ENCODE results near the gene BACH2. TPM values are rescaled to one million over a fixed set of nuclear protein-coding genes. Genes with fewer than 3 reads are reported as not detected.
A peak's percentile ranks its signal among the peaks of the same experiment; 100 is the strongest.

The BACH2 gene
- total RNA-seq, 4 donors from 2014 or later = 4.2 to 9.8 (median 5.8) TPM

DNA sequence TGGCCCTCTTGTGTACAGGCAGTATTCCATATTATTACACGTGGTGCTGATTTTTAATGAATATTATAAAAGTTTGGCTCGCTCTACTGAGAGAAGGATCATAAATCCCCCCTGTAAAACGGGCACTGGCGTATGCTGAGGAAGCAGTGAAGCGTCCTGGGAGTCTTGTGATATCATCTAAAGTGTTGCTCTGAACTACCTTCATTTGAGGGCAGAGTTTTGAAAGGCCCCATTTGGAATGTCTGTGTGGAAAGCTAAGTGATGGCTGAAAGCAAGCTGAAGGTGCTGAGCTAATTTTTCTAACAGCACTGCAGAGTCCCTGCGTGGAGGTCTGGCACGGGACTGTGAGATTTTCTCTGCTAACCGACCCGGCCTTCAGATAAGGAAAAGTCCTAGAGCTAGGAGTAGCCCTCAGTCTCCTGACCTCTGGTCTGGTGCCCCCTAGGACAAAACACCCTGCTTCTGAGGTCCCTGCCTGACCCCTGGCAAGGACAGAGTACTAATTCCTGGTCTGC is 1.3 kb upstream of the BACH2 start:
- TF ChIP-seq POLR2AphosphoS5 (IDR thresholded peaks at IDR 0.05) (no peak), EP300 (IDR thresholded peaks at IDR 0.05) (no peak), POLR2A (IDR thresholded peaks at IDR 0.05; ENCODE audit: low read depth) (no peak)
- TF ChIP-seq, protein P1, sequence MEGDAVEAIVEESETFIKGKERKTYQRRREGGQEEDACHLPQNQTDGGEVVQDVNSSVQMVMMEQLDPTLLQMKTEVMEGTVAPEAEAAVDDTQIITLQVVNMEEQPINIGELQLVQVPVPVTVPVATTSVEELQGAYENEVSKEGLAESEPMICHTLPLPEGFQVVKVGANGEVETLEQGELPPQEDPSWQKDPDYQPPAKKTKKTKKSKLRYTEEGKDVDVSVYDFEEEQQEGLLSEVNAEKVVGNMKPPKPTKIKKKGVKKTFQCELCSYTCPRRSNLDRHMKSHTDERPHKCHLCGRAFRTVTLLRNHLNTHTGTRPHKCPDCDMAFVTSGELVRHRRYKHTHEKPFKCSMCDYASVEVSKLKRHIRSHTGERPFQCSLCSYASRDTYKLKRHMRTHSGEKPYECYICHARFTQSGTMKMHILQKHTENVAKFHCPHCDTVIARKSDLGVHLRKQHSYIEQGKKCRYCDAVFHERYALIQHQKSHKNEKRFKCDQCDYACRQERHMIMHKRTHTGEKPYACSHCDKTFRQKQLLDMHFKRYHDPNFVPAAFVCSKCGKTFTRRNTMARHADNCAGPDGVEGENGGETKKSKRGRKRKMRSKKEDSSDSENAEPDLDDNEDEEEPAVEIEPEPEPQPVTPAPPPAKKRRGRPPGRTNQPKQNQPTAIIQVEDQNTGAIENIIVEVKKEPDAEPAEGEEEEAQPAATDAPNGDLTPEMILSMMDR (IDR thresholded peaks at IDR 0.05) = no peak
- peak overlapping the region; percentile 96 to 97 (median 96) for H3K27ac ChIP-seq (replicated peaks in 1 of 4)
- intact Hi-C loops (cut with DNase I) = loop anchor here (2.0 to 10.0 kb wide), 6 partner anchors 71 to 473 kb away; partner anchors contain the start of gene CASP8AP2
- H3K27me3 ChIP-seq = no peaks in the 10 kb centered on the region
- no peaks in the 10 kb centered on the region for H3K36me3 ChIP-seq
- WGBS = 75% methylated on average over 9 of the region's 9 CpGs
- DNase-seq (ENCODE audit: extremely low spot score) = no peak
- peaks cover 9 to 35% (median 30%) of the 10 kb centered on the region in 4 donors for H3K4me1 ChIP-seq
- no peaks in the 10 kb centered on the region for H3K9me3 ChIP-seq
- no peak overlapping the region for H3K4me3 ChIP-seq

- no peaks in the 10 kb centered on the region for H3K27me3 ChIP-seq
- TF ChIP-seq POLR2AphosphoS5 (IDR thresholded peaks at IDR 0.05) (peak in 1 of 2 donors; percentile 18), POLR2A (IDR thresholded peaks at IDR 0.05; ENCODE audit: low read depth) (no peak), EP300 (IDR thresholded peaks at IDR 0.05) (no peak)
- TF ChIP-seq, protein P1 (IDR thresholded peaks at IDR 0.05) = peak in 1 of 3 experiments; percentile 3
- DNase-seq (ENCODE audit: extremely low spot score) = no peak
- no peaks in the 10 kb centered on the region for H3K36me3 ChIP-seq
- no peaks in the 10 kb centered on the region for H3K9me3 ChIP-seq
- peak overlapping the region; percentile 96 to 97 (median 96) for H3K27ac ChIP-seq (replicated peaks in 1 of 4)
- intact Hi-C loops (cut with DNase I) = loop anchor here (2.0 to 10.0 kb wide), 6 partner anchors 72 to 472 kb away; partner anchors contain the start of gene CASP8AP2
- H3K4me1 ChIP-seq = peaks cover 9 to 36% (median 30%) of the 10 kb centered on the region in 4 donors
- peak overlapping the region; percentile 92 to 98 (median 96) for H3K4me3 ChIP-seq
- WGBS = 29% methylated on average over 16 of the region's 31 CpGs
These were observed 648 bp upstream of the BACH2 start for GRCh38 chr6:90297115-90297866.

DNA sequence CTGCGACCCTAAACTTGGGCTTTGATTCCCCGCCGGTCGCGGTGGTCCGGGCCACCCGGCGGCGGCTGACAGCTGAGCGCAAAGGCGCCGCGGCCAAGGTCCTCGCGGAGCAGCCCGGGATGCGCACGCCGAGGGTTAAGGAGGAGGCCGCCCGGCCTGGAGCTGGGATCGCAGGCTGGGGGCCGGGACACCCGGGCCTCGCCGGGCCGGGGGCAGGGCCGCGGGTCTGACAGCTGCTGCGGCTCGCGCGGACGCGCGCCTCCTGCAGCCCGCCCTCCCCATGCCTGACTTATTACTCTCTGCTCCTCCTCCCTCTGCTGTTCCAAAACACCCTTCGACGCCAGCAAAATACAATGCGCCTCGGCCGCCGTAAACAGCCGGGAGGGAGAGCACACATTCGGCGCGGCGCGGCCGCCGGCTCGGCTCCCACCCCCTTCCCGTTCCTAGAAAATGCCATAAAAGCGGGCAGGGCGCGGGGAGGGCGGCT is 746 bp downstream of the BACH2 start:
- intact Hi-C loops (cut with DNase I) = loop anchor here (2.0 to 10.0 kb wide), 6 partner anchors 73 to 471 kb away; partner anchors contain the start of gene CASP8AP2
- Histone ChIP-seq H3K4me1 (peaks cover 9 to 40% (median 35%) of the 10 kb centered on the region in 4 donors), H3K27me3 (no peaks in the 10 kb centered on the region), H3K36me3 (no peaks in the 10 kb centered on the region), H3K9me3 (no peaks in the 10 kb centered on the region), H3K4me3 (peak overlapping the region; percentile 92 to 98 (median 96)), H3K27ac (replicated peaks in 1 of 4) (peak overlapping the region; percentile 96 to 97 (median 96))
- no peak for DNase-seq (ENCODE audit: extremely low spot score)
- WGBS = under 1% methylated on average over 32 of the region's 57 CpGs
- TF ChIP-seq, protein P1 (IDR thresholded peaks at IDR 0.05) = no peak
- peak; percentile 59 to 79 for TF ChIP-seq POLR2AphosphoS5 (IDR thresholded peaks at IDR 0.05)

- H3K27me3 ChIP-seq = no peaks in the 10 kb centered on the region
- H3K9me3 ChIP-seq = no peaks in the 10 kb centered on the region
- DNase-seq (ENCODE audit: extremely low spot score) = no peak
- TF ChIP-seq POLR2AphosphoS5 (IDR thresholded peaks at IDR 0.05) = no peak
- TF ChIP-seq, protein P1 (IDR thresholded peaks at IDR 0.05) = peak; percentile 25 to 47 (median 39)
- no peak for TF ChIP-seq EP300 (IDR thresholded peaks at IDR 0.05)
- no peak for TF ChIP-seq POLR2A (IDR thresholded peaks at IDR 0.05; ENCODE audit: low read depth)
- H3K36me3 ChIP-seq = no peaks in the 10 kb centered on the region
- H3K4me1 ChIP-seq = peaks cover 9 to 47% (median 41%) of the 10 kb centered on the region in 4 donors
- intact Hi-C loops (cut with DNase I) = loop anchor here (5.0 to 10.0 kb wide), 5 partner anchors 68 to 470 kb away; partner anchors contain the start of gene CASP8AP2
- peak overlapping the region; percentile 96 to 97 (median 96) for H3K27ac ChIP-seq (replicated peaks in 1 of 4)
- WGBS = under 1% methylated on average over 48 of the region's 79 CpGs
- H3K4me3 ChIP-seq = peak overlapping the region; percentile 92 to 98 (median 96)
These were observed 1.4 kb downstream of the BACH2 start for GRCh38 chr6:90294989-90295853.
